HEK293 (cell line): ENCODE data around the gene KBTBD12.

Source experiments
- CTCF ChIA-PET: fragments of 350-600 bp; formaldehyde crosslinking; extraction: SDS; loops from one replicate; lab custom pipeline; 2021; ENCODE audit warnings: antibody characterized with exemption; lab: Yijun Ruan, JAX
- POLR2A ChIA-PET: fragments of 300-600 bp; formaldehyde crosslinking; extraction: SDS; loops from one replicate; lab custom pipeline; 2020; ENCODE audit warnings: antibody characterized with exemption, inconsistent platforms; lab: Yijun Ruan, JAX
- H3K27ac ChIP-seq: fragments of 200-500 bp; sonication (Bioruptor generic); 2 replicates; pipeline ENCODE4 v1.5.1; 2014; ENCODE audit warnings: low read depth, low read length, control low read depth, inconsistent platforms; ENCODE audit errors: extremely low read depth
- H3K36me3 ChIP-seq, 2 experiments: fragments of 200-500 bp in 1 of 2; sonication (Bioruptor generic) in 1 of 2; 1 replicate in 1 of 2; 2 replicates in 1 of 2; pipeline ENCODE4 v1.5.1; 2014 to 2017; ENCODE audit warnings: inconsistent platforms in 2 of 2, low read length in 2 of 2; ENCODE audit not compliant: control insufficient read depth in 2 of 2, insufficient read depth in 1 of 2
- H3K4me1 ChIP-seq: fragments of 200-500 bp; sonication (Bioruptor generic); 2 replicates; pipeline ENCODE4 v1.5.1; 2014; ENCODE audit warnings: mild to moderate bottlenecking, low read length, inconsistent platforms; ENCODE audit not compliant: control insufficient read depth, insufficient read depth
- H3K4me3 ChIP-seq: 2 replicates; pipeline ENCODE4 v1.5.1; 2011; ENCODE audit warnings: low read depth, mild to moderate bottlenecking, control low read depth, low read length, moderate library complexity
- H3K9me3 ChIP-seq: fragments of 200-500 bp; sonication (Bioruptor generic); 2 replicates; pipeline ENCODE4 v1.5.1; 2014; ENCODE audit warnings: low read depth, low read length, inconsistent platforms; ENCODE audit not compliant: control insufficient read depth, insufficient read depth
- IKZF3 ChIP-seq: fragments of 450-650 bp; IDR thresholded peaks from 2 replicates; pipeline ENCODE4 v1.5.0; 2018; ENCODE audit warnings: missing biosample characterization, mild to moderate bottlenecking, missing genetic modification characterization, moderate library complexity
- KLF9 ChIP-seq: fragments of 450-650 bp; formaldehyde crosslinking; IDR thresholded peaks from 2 replicates; pipeline ENCODE4 v1.5.1; 2016; ENCODE audit warnings: missing biosample characterization, missing genetic modification characterization, low read depth
- ZBTB20 ChIP-seq: fragments of 450-650 bp; formaldehyde crosslinking; IDR thresholded peaks from 2 replicates; pipeline ENCODE4 v1.5.1; 2016; ENCODE audit warnings: missing biosample characterization, missing genetic modification characterization
- ZNF140 ChIP-seq: fragments of 450-650 bp; formaldehyde crosslinking; IDR thresholded peaks from 2 replicates; pipeline ENCODE4 v1.5.1; 2016; ENCODE audit warnings: missing biosample characterization, missing genetic modification characterization
- ZNF404 ChIP-seq: fragments of 450-650 bp; formaldehyde crosslinking; IDR thresholded peaks from 2 replicates; pipeline ENCODE4 v1.5.1; 2017; ENCODE audit warnings: missing biosample characterization, missing genetic modification characterization
- ZNF621 ChIP-seq: fragments of 450-650 bp; formaldehyde crosslinking; IDR thresholded peaks from 2 replicates; pipeline ENCODE4 v1.5.1; 2017; ENCODE audit warnings: missing biosample characterization, missing genetic modification characterization
- ZNF623 ChIP-seq: fragments of 450-650 bp; formaldehyde crosslinking; IDR thresholded peaks from 2 replicates; pipeline ENCODE4 v1.5.1; 2016; ENCODE audit warnings: missing biosample characterization, missing genetic modification characterization
- ZNF707 ChIP-seq: fragments of 450-650 bp; formaldehyde crosslinking; IDR thresholded peaks from 2 replicates; pipeline ENCODE4 v1.5.1; 2016; ENCODE audit warnings: missing biosample characterization, missing genetic modification characterization
- TF ChIP-seq, protein P1 (sequence below): fragments of 450-650 bp; formaldehyde crosslinking; IDR thresholded peaks from 2 replicates; pipeline ENCODE4 v1.5.1; 2016; ENCODE audit warnings: missing biosample characterization, missing genetic modification characterization, borderline replicate concordance
- TF ChIP-seq, protein P2 (sequence below): fragments of 450-650 bp; formaldehyde crosslinking; IDR thresholded peaks from 2 replicates; pipeline ENCODE4 v1.5.1; 2016; ENCODE audit warnings: missing biosample characterization, missing genetic modification characterization, borderline replicate concordance
- TF ChIP-seq, protein P3 (sequence below): fragments of 450-650 bp; formaldehyde crosslinking; IDR thresholded peaks from 2 replicates; pipeline ENCODE4 v1.5.1; 2016; ENCODE audit warnings: missing biosample characterization, missing genetic modification characterization, low read depth
- TF ChIP-seq, protein P4 (sequence below): fragments of 450-650 bp; formaldehyde crosslinking; IDR thresholded peaks from 2 replicates; pipeline ENCODE4 v1.5.1; 2016; ENCODE audit warnings: missing biosample characterization, missing genetic modification characterization

Gene KBTBD12

DNA sequence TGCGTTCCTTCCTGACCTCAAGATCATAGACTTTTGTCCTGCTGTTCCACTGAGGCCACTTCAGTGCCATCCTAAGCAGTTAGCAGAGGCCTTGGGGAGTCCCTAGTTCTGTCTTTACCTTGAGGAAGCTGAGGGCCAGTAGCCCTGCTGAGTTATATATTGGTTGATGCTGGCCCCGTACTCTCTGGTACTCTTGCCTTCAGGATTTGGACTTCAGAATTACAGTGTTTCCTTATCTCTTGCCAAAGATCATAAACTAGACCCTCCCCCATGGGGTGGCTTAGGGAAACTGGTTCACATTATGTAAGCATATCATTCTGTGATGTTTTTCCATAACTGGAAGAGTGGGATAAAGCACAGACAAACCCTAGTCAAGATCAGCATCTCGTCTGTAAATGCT is 33.2 kb downstream of the KBTBD12 start:
- no peaks in the 10 kb centered on the region for H3K9me3 ChIP-seq
- ChIA-PET POLR2A (no interaction called here), CTCF (no interaction called here)
- H3K36me3 ChIP-seq = no peaks in the 10 kb centered on the region
- H3K4me3 ChIP-seq = no peak overlapping the region
- no peak overlapping the region for H3K27ac ChIP-seq
- no peaks in the 10 kb centered on the region; the same call in 1 of the 2 replicates for H3K4me1 ChIP-seq
- TF ChIP-seq ZNF623 (tag by site-specific recombination) (no peak), ZBTB20 (no peak), KLF9 (tag by site-specific recombination) (no peak), ZNF404 (no peak), IKZF3 (tag by site-specific recombination) (no peak), ZNF140 (tag by site-specific recombination) (no peak), ZNF707 (tag by site-specific recombination) (no peak), ZNF621 (no peak)
- TF ChIP-seq, protein P1, sequence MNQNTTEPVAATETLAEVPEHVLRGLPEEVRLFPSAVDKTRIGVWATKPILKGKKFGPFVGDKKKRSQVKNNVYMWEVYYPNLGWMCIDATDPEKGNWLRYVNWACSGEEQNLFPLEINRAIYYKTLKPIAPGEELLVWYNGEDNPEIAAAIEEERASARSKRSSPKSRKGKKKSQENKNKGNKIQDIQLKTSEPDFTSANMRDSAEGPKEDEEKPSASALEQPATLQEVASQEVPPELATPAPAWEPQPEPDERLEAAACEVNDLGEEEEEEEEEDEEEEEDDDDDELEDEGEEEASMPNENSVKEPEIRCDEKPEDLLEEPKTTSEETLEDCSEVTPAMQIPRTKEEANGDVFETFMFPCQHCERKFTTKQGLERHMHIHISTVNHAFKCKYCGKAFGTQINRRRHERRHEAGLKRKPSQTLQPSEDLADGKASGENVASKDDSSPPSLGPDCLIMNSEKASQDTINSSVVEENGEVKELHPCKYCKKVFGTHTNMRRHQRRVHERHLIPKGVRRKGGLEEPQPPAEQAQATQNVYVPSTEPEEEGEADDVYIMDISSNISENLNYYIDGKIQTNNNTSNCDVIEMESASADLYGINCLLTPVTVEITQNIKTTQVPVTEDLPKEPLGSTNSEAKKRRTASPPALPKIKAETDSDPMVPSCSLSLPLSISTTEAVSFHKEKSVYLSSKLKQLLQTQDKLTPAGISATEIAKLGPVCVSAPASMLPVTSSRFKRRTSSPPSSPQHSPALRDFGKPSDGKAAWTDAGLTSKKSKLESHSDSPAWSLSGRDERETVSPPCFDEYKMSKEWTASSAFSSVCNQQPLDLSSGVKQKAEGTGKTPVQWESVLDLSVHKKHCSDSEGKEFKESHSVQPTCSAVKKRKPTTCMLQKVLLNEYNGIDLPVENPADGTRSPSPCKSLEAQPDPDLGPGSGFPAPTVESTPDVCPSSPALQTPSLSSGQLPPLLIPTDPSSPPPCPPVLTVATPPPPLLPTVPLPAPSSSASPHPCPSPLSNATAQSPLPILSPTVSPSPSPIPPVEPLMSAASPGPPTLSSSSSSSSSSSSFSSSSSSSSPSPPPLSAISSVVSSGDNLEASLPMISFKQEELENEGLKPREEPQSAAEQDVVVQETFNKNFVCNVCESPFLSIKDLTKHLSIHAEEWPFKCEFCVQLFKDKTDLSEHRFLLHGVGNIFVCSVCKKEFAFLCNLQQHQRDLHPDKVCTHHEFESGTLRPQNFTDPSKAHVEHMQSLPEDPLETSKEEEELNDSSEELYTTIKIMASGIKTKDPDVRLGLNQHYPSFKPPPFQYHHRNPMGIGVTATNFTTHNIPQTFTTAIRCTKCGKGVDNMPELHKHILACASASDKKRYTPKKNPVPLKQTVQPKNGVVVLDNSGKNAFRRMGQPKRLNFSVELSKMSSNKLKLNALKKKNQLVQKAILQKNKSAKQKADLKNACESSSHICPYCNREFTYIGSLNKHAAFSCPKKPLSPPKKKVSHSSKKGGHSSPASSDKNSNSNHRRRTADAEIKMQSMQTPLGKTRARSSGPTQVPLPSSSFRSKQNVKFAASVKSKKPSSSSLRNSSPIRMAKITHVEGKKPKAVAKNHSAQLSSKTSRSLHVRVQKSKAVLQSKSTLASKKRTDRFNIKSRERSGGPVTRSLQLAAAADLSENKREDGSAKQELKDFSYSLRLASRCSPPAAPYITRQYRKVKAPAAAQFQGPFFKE = no peak
- TF ChIP-seq, protein P2, sequence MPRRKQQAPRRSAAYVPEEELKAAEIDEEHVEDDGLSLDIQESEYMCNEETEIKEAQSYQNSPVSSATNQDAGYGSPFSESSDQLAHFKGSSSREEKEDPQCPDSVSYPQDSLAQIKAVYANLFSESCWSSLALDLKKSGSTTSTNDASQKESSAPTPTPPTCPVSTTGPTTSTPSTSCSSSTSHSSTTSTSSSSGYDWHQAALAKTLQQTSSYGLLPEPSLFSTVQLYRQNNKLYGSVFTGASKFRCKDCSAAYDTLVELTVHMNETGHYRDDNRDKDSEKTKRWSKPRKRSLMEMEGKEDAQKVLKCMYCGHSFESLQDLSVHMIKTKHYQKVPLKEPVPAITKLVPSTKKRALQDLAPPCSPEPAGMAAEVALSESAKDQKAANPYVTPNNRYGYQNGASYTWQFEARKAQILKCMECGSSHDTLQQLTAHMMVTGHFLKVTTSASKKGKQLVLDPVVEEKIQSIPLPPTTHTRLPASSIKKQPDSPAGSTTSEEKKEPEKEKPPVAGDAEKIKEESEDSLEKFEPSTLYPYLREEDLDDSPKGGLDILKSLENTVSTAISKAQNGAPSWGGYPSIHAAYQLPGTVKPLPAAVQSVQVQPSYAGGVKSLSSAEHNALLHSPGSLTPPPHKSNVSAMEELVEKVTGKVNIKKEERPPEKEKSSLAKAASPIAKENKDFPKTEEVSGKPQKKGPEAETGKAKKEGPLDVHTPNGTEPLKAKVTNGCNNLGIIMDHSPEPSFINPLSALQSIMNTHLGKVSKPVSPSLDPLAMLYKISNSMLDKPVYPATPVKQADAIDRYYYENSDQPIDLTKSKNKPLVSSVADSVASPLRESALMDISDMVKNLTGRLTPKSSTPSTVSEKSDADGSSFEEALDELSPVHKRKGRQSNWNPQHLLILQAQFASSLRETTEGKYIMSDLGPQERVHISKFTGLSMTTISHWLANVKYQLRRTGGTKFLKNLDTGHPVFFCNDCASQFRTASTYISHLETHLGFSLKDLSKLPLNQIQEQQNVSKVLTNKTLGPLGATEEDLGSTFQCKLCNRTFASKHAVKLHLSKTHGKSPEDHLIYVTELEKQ = no peak
- TF ChIP-seq, protein P3, sequence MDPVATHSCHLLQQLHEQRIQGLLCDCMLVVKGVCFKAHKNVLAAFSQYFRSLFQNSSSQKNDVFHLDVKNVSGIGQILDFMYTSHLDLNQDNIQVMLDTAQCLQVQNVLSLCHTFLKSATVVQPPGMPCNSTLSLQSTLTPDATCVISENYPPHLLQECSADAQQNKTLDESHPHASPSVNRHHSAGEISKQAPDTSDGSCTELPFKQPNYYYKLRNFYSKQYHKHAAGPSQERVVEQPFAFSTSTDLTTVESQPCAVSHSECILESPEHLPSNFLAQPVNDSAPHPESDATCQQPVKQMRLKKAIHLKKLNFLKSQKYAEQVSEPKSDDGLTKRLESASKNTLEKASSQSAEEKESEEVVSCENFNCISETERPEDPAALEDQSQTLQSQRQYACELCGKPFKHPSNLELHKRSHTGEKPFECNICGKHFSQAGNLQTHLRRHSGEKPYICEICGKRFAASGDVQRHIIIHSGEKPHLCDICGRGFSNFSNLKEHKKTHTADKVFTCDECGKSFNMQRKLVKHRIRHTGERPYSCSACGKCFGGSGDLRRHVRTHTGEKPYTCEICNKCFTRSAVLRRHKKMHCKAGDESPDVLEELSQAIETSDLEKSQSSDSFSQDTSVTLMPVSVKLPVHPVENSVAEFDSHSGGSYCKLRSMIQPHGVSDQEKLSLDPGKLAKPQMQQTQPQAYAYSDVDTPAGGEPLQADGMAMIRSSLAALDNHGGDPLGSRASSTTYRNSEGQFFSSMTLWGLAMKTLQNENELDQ (tag by site-specific recombination) = no peak
- TF ChIP-seq, protein P4, sequence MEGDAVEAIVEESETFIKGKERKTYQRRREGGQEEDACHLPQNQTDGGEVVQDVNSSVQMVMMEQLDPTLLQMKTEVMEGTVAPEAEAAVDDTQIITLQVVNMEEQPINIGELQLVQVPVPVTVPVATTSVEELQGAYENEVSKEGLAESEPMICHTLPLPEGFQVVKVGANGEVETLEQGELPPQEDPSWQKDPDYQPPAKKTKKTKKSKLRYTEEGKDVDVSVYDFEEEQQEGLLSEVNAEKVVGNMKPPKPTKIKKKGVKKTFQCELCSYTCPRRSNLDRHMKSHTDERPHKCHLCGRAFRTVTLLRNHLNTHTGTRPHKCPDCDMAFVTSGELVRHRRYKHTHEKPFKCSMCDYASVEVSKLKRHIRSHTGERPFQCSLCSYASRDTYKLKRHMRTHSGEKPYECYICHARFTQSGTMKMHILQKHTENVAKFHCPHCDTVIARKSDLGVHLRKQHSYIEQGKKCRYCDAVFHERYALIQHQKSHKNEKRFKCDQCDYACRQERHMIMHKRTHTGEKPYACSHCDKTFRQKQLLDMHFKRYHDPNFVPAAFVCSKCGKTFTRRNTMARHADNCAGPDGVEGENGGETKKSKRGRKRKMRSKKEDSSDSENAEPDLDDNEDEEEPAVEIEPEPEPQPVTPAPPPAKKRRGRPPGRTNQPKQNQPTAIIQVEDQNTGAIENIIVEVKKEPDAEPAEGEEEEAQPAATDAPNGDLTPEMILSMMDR (tag by site-specific recombination) = no peak
